Measurements from ENCODE around the gene ZNF268. TPM values are rescaled to one million over a fixed set of nuclear protein-coding genes. Genes with fewer than 3 reads are reported as not detected.

ZNF268 gene
- total and polyA plus RNA-seq, 11 donors = 2.6 to 15.5 (median 9.1) TPM

DNA sequence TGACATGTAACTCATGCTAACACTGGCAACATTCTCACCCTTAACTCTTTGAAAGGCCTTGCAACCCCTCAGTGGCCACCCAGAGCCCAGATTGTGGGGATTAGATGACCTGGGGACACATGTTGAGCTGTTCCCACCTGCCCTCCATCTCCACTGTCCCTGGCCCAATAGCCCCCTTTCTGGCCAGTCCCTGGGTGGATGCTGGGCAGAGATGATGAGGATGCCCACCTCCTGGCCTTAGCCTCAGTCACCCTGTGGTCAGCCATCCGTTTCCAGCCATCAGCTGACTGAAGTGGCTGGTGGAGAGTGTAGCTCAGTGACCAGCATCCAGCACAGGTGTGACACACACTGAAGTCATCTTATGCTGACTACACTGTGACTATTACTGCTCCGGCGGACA, 49.7 kb downstream of the ZNF268 start:
- Histone ChIP-seq H3K36me3 (no peaks in the 10 kb centered on the region), H3K4me1 (no peaks in the 10 kb centered on the region), H3K9me3 (peaks cover 0 to 19% (median 2%) of the 10 kb centered on the region in 12 donors), H3K27ac (no peak overlapping the region), H3K27me3 (peaks cover 0 to 3% (median 0%) of the 10 kb centered on the region in 9 donors), H3K4me3 (no peak overlapping the region)
- WGBS, 4 donors = 65 to 77% (median 70%) methylated on average over 3 of the region's 3 CpGs
- DNase-seq (no peak), ATAC-seq (no peak)
- TF ChIP-seq, protein P1, sequence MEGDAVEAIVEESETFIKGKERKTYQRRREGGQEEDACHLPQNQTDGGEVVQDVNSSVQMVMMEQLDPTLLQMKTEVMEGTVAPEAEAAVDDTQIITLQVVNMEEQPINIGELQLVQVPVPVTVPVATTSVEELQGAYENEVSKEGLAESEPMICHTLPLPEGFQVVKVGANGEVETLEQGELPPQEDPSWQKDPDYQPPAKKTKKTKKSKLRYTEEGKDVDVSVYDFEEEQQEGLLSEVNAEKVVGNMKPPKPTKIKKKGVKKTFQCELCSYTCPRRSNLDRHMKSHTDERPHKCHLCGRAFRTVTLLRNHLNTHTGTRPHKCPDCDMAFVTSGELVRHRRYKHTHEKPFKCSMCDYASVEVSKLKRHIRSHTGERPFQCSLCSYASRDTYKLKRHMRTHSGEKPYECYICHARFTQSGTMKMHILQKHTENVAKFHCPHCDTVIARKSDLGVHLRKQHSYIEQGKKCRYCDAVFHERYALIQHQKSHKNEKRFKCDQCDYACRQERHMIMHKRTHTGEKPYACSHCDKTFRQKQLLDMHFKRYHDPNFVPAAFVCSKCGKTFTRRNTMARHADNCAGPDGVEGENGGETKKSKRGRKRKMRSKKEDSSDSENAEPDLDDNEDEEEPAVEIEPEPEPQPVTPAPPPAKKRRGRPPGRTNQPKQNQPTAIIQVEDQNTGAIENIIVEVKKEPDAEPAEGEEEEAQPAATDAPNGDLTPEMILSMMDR (IDR thresholded peaks at IDR 0.05) = no peak
- TF ChIP-seq POLR2A (IDR thresholded peaks at IDR 0.05) = no peak
- intact Hi-C loops (cut with DNase I) = no loop called here

DNA sequence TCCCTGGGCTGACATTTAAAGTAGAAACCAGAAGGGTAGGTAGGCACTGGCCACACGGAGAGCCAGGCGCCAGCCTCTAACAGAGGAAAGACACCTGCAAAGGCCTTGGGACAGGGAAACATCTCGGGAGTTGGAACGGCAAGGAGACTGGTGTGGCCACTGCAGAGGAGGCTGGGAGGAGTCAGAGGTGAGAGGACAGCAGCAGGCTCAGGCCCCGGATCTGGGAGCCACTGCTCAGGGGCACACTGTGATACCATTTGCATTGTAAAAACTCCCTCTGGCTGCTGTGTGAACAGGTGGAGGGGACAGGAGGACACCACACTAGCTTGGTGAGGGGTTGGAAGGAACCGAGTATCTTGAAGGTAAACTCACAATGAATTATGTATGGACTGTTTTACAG, 51.7 kb downstream of the ZNF268 start:
- ATAC-seq (no peak), DNase-seq (no peak)
- Histone ChIP-seq H3K4me1 (no peaks in the 10 kb centered on the region), H3K4me3 (no peak overlapping the region), H3K27ac (no peak overlapping the region), H3K27me3 (peaks cover 0 to 12% (median 0%) of the 10 kb centered on the region in 9 donors), H3K36me3 (no peaks in the 10 kb centered on the region), H3K9me3 (peaks cover 0 to 25% (median 0%) of the 10 kb centered on the region in 12 donors)
- 78 to 81% (median 80%) methylated on average over 6 of the region's 6 CpGs for WGBS, 4 donors
- intact Hi-C loops (cut with DNase I) = no loop called here
- no peak for TF ChIP-seq POLR2A (IDR thresholded peaks at IDR 0.05)
- TF ChIP-seq, protein P1 (IDR thresholded peaks at IDR 0.05) = no peak

DNA sequence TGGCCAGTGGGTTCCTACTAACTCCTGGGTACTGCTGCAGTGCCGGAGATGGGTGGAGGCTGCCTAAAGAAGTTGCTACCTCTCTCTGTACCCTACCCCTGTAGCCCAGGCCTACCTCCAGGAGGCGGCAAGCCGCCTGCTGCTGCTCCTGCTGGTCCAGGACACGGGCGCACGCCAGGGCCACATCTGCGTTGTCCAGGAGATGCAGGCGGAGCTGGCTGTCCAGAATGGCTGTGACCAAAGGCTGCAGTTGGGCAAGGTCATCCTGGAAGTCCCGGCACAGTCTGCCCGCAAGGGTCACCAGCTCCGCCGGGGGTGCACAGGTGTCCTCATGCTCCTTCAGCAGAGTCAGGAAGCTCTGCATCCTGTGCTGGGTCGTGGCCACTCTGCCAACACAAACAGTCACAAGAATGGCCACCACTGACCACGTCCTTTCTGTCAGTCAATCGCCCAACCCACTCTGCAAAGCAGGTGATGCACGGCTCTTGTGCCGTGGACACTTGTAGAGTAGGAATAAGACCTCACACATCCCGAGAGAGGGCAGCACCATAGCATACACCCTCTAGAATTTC, 52.8 kb downstream of the ZNF268 start:
- Histone ChIP-seq H3K27ac (no peak overlapping the region), H3K9me3 (peaks cover 0 to 36% (median 0%) of the 10 kb centered on the region in 12 donors), H3K36me3 (no peaks in the 10 kb centered on the region), H3K4me3 (no peak overlapping the region), H3K27me3 (peaks cover 0 to 12% (median 0%) of the 10 kb centered on the region in 9 donors), H3K4me1 (no peaks in the 10 kb centered on the region)
- no peak for ATAC-seq
- intact Hi-C loops (cut with DNase I) = no loop called here
- no peak for DNase-seq
- WGBS, 4 donors = 82 to 87% (median 86%) methylated on average over 12 to 18 of the region's 18 CpGs
- TF ChIP-seq, protein P1 (IDR thresholded peaks at IDR 0.05) = no peak
- no peak for TF ChIP-seq POLR2A (IDR thresholded peaks at IDR 0.05)

DNA sequence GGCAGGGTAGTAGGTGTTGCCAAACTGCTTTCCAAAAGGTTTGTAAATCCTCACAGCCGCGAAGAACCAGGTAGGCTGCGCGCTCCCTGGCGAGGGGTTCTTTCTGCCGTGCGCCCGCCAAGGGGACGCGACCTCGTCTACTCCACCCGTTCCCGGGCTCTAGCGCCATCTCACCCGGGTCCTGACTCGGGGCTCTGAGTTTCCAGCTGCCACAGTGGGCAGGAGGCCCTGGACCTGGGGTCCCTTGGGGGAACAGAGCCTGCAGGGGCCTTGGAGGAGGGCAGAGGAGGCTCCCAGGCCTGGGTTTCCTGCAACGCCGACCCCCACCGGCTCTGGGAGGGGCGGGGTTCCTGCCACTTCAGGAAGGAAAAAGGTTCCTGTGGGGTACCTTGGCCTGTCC, 53.7 kb downstream of the ZNF268 start:
- ATAC-seq = no peak
- H3K36me3 ChIP-seq = no peaks in the 10 kb centered on the region
- TF ChIP-seq, protein P1 (IDR thresholded peaks at IDR 0.05) = no peak
- no peak for TF ChIP-seq POLR2A (IDR thresholded peaks at IDR 0.05)
- intact Hi-C loops (cut with DNase I) = no loop called here
- H3K9me3 ChIP-seq = peaks cover 0 to 40% (median 0%) of the 10 kb centered on the region in 12 donors
- H3K27me3 ChIP-seq = peaks cover 0 to 12% (median 0%) of the 10 kb centered on the region in 9 donors
- H3K4me3 ChIP-seq = no peak overlapping the region
- H3K4me1 ChIP-seq = no peaks in the 10 kb centered on the region
- 54 to 72% (median 58%) methylated on average over 18 to 20 of the region's 20 CpGs for WGBS, 4 donors
- DNase-seq = no peak
- H3K27ac ChIP-seq = no peak overlapping the region
